ENCODE measurements around the gene GABBR2.

Gene GABBR2

DNA sequence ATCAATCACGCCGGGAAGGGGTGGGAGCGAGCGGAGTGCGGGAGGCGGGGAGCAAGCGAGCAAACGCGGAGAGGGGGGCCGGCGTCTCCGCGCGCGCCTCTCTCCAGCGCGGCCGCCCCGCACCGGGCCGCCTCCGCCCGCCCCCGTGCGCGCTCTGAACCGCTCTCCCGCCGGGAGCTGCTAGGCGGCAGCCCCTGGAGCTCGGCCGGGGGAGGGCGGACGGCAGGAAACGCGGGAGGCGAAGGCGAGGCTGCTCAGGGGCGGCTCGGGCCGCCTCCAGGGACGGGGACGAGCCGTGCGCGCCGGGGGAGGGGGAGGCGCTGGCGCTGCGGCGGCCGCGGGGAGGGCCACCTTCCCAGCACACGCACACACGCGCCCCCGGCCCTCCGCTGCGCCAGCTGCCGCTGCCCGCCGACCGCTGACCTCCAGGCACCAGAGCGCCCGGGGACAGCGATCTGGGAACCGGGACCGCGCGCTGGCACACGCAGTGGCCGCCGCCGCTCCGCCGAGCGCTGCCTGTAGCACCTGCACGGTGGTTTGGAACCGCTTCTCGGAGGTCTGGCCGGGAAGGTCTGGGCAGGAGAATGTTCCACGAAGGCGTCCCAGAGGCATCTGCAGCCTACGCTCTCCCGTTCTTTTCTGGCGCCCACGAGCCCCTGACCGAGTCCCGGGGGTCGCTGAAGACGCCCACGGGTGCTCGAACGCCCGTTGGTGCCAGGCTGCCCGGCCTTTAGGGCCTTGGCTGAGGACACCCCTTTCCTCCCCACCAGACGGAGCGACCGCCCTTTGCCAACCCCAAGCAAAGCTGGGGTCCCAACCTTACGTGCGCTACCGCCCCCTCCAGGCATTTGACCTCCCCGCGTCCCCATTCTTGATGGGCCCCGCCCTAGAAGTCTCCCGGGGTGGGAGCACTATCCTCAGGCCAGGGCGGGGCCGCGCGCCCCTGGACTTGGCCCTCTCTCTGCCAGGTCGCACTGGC is at the start of gene GABBR2:
Gene GABBR2, minus strand, starts transcription at position 3 of the 979 bp plus-strand sequence. CDS start 198 bp downstream, outside the sequence.
- H3K4me3 ChIP-seq (ENCODE audit: low read depth, low read length) = peak within 1 kb of the TSS; percentile 61
- TF ChIP-seq, protein P1, sequence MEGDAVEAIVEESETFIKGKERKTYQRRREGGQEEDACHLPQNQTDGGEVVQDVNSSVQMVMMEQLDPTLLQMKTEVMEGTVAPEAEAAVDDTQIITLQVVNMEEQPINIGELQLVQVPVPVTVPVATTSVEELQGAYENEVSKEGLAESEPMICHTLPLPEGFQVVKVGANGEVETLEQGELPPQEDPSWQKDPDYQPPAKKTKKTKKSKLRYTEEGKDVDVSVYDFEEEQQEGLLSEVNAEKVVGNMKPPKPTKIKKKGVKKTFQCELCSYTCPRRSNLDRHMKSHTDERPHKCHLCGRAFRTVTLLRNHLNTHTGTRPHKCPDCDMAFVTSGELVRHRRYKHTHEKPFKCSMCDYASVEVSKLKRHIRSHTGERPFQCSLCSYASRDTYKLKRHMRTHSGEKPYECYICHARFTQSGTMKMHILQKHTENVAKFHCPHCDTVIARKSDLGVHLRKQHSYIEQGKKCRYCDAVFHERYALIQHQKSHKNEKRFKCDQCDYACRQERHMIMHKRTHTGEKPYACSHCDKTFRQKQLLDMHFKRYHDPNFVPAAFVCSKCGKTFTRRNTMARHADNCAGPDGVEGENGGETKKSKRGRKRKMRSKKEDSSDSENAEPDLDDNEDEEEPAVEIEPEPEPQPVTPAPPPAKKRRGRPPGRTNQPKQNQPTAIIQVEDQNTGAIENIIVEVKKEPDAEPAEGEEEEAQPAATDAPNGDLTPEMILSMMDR (IDR thresholded peaks at IDR 0.05; ENCODE audit: low read depth, low read length) = no peak

DNA sequence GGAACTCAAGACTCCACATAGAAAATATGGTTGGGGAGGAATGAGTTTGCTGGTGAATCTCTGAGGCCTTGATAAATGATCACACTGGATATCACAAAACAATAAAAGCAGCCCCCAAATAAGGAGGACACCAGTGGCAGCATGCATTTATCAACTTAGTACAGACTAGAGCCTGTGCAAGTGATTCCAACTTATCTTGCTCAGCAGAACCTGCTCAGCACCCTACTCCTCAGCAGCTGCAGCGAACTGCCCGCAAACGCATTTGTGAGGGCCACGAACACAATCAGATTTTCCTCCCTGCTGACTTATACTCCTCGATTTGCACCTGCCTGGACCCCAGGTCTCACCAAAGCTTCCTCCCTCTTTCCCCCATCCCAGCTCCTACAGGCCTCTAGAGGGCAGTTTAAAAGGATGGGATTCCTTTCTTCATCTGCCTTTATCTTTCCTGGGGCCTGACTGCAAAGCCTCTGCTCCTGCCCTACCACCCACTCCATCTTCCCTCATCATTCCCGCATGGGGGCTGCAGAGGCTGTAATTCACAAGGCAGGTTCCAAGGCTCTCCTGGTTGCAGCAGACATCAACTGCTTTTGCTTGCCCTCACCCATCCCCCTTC is 46.4 kb upstream of the GABBR2 start:
- no peak overlapping the region for H3K4me3 ChIP-seq (ENCODE audit: low read depth, low read length)
- TF ChIP-seq, protein P1 (IDR thresholded peaks at IDR 0.05; ENCODE audit: low read depth, low read length) = no peak

DNA sequence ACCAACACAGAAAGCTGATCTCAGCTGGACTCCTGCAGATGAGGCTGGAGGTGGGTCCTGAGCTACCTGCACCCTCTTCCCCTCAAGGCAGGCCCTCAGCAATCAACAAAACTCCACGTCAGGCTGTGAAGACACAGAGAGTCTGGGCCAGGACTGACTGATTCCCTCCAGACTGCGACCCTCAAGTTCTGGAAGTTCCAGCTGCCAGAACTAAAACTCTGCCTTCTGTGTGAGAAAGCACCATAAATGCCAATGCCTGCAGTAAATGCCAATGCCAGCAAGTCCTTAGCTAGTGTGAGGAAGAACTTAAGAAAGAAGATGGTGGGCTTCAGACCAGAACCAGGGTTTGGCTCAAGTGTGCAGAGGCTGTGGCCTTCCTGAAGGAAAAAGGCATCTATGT is 42.5 kb upstream of the GABBR2 start:
- TF ChIP-seq, protein P1 (IDR thresholded peaks at IDR 0.05; ENCODE audit: low read depth, low read length) = no peak
- H3K4me3 ChIP-seq (ENCODE audit: low read depth, low read length) = no peak overlapping the region

DNA sequence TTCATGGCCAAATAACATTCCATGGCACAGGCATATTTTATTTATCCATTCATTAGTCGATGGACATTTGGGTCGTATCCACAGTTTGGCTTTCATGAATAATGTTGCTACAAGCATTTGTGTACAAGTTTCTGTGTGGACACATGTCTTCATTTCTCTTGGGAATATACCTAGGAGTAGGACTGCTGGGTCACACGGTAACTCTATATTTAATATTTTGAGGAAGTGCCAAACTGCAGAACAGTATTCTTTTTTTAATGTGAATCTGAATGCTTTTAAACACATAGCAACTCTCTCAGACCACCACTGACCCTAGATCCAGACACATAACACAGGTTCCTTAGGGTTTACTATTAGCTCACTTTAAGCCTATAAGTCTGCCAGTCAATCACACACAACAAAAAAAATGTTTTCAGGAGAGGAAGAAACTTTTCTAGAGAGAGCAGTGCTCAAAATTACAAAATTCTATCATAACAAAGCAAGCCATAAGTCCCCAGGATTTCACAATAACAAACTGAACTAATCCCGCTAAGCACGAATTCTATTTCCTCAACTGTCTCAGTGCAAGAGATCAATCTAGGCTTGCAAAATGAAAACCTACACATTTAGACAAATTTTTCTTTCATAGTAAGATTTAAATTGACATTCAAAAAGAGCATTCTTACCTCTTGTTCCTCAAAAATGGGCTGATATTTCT is 41.8 kb upstream of the GABBR2 start:
- no peak overlapping the region for H3K4me3 ChIP-seq (ENCODE audit: low read depth, low read length)
- TF ChIP-seq, protein P1 (IDR thresholded peaks at IDR 0.05; ENCODE audit: low read depth, low read length) = no peak

DNA sequence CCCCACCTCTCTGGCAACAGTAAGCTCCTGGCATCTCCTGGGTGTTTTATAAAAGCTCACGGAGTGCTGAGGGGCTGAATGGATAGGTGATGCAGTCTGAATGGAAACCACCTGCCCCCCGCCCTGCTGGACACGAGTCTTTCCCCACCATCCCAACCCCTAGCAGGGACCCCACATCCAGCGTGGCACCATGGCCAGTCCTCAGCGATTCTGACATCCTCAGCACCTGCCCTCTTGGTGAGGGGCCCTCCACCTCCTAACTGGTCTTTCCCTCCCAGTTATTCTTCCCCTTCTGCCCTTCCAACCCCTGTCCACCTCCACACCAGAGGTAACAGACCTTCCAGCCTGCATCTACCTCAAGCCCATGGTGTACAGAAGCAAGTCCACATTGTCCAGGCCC is 38.7 kb upstream of the GABBR2 start:
- H3K4me3 ChIP-seq (ENCODE audit: low read depth, low read length) = no peak overlapping the region
- TF ChIP-seq, protein P1 (IDR thresholded peaks at IDR 0.05; ENCODE audit: low read depth, low read length) = no peak

DNA sequence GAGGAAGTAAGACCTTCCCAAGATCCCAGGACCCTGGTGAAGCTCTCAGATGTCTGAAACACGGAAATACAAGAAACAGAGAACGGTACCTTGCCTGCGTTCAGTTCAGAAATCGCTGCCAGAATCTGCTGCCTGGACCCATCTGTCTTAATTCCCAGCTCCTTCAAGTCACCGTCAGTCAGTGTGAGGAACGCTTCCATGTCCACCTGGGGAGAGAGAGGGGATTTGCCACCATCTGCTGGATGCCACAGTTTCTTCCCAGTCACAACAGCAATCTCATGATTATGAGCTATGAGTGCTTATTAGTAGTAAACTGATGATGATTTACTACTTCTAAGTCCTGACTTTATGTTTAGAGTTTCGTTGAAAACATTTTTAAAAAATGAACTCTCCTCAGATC is 36.7 kb upstream of the GABBR2 start:
- H3K4me3 ChIP-seq (ENCODE audit: low read depth, low read length) = no peak overlapping the region
- TF ChIP-seq, protein P1 (IDR thresholded peaks at IDR 0.05; ENCODE audit: low read depth, low read length) = no peak
